ENCODE results near the gene RUNX3. TPM values are rescaled to one million over a fixed set of nuclear protein-coding genes. Genes with fewer than 3 reads are reported as not detected.

RUNX3 gene
- total and polyA plus RNA-seq, 7 donors: 0.36 to 18.0 (median 1.2) TPM; not detected in 1

DNA sequence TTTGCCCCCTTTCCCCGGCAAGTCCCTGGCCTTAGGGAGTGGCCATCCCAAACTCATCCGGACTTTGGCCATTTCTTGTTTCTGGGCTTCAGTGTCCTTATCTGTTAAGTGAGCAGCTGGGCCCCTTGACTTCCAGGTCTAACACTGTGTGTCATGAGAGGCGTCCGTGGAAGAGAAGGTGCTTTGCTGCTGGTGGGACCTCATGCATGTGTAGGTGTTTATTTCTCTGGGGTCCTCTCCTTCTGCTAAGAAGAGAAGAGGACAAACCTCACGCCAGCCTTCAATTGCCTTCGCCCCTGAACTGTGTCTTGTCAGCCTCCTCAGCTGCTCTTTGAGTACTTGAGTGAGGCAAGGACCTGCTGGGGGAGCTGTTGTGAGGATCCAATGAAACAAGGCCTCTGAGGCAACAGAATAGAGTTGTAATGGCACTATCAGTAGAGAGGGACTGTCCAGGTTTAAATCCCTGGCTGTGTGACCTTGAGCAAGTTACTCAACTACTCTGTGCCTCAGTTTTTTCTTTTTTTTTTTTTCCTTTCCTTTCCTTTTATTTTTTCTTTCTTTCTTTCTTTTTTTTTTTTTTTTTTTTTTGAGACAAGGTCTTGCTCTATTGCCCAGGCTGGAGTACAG, 72.5 kb downstream of the RUNX3 start:
- Histone ChIP-seq H3K27me3 (peaks cover 0 to 28% (median 9%) of the 10 kb centered on the region in 3 donors), H3K27ac (no peak overlapping the region), H3K4me3 (no peak overlapping the region), H3K36me3 (no peaks in the 10 kb centered on the region), H3K4me1 (no peaks in the 10 kb centered on the region), H3K9me3 (no peaks in the 10 kb centered on the region)
- intact Hi-C loops (cut with DNase I): no loop called here
- DNase-seq: no peak
- 52 to 77% methylated on average over 6 of the region's 6 CpGs for WGBS, 2 donors
- no peak for TF ChIP-seq POLR2AphosphoS5 (IDR thresholded peaks at IDR 0.05)

DNA sequence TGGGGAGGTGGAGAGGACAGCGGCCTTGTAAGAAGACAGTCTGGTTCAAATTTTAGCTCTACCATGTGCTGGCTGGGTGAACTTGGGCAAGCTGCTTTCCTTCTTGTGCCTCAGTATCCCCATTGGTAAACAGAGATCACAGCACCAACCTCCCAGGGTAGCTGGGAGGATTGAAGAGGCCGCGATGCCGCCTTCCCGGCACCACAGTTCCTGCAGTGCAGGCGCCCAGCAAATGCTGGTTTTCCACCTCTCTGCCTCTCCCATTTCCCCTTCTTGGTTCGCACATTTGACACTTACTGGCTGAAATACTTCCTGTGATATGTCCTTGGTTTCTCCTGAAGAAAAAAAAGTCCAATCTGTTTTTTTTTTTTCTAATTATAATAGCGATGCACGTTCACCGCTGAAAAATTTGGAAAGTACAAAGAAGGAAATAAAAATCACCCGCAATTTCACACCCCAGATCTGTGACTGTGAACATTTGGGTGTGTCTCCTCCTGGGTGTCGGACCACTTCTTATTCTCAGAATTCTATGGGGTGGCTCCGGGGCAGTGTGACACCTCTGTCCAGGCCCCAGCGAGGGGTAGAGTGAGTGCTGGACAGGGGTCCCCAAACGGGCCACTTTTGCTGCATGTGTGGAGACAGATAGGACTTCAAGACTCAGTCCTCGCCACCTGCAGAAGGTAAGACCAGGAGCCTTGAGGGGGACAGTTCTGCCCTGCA, 73.1 kb downstream of the RUNX3 start:
- 70 to 86% methylated on average over 16 of the region's 16 CpGs for WGBS, 2 donors
- no peak overlapping the region for H3K4me3 ChIP-seq
- no peaks in the 10 kb centered on the region for H3K9me3 ChIP-seq
- intact Hi-C loops (cut with DNase I): no loop called here
- no peaks in the 10 kb centered on the region for H3K4me1 ChIP-seq
- no peak for DNase-seq
- no peak overlapping the region for H3K27ac ChIP-seq
- TF ChIP-seq EP300 (IDR thresholded peaks at IDR 0.05) (no peak), POLR2A (IDR thresholded peaks at IDR 0.05) (no peak), POLR2AphosphoS5 (IDR thresholded peaks at IDR 0.05) (no peak)
- TF ChIP-seq, protein P1, sequence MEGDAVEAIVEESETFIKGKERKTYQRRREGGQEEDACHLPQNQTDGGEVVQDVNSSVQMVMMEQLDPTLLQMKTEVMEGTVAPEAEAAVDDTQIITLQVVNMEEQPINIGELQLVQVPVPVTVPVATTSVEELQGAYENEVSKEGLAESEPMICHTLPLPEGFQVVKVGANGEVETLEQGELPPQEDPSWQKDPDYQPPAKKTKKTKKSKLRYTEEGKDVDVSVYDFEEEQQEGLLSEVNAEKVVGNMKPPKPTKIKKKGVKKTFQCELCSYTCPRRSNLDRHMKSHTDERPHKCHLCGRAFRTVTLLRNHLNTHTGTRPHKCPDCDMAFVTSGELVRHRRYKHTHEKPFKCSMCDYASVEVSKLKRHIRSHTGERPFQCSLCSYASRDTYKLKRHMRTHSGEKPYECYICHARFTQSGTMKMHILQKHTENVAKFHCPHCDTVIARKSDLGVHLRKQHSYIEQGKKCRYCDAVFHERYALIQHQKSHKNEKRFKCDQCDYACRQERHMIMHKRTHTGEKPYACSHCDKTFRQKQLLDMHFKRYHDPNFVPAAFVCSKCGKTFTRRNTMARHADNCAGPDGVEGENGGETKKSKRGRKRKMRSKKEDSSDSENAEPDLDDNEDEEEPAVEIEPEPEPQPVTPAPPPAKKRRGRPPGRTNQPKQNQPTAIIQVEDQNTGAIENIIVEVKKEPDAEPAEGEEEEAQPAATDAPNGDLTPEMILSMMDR (IDR thresholded peaks at IDR 0.05): no peak
- H3K27me3 ChIP-seq: peaks cover 0 to 23% (median 6%) of the 10 kb centered on the region in 3 donors
- no peaks in the 10 kb centered on the region for H3K36me3 ChIP-seq

DNA sequence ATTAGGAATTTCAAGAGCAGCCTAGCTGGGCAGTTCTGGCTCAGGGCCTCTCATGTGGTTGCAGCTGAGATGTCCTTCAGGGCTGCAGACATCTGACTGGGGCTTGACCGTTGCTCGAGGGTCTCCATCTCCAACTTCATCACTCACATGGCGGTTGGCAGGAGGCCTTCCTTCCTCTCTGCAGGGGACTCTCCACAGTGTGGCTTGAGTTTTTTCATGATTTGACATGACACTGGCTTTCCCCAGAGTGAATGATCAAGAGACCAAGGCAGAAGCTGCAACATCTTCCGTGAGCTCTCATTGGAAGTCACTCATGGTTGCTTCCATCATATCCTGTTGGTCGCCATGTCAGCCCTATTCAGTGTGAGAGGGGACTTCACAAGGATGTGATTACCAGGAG, 74.6 kb downstream of the RUNX3 start:
- Histone ChIP-seq H3K36me3 (no peaks in the 10 kb centered on the region), H3K4me3 (no peak overlapping the region), H3K27me3 (peaks cover 0 to 12% (median 0%) of the 10 kb centered on the region in 3 donors), H3K27ac (no peak overlapping the region), H3K4me1 (no peaks in the 10 kb centered on the region), H3K9me3 (no peaks in the 10 kb centered on the region)
- 74 to 92% methylated on average over 5 of the region's 5 CpGs for WGBS, 2 donors
- TF ChIP-seq POLR2AphosphoS5 (IDR thresholded peaks at IDR 0.05) (no peak), EP300 (IDR thresholded peaks at IDR 0.05) (no peak), POLR2A (IDR thresholded peaks at IDR 0.05) (no peak)
- TF ChIP-seq, protein P1 (IDR thresholded peaks at IDR 0.05): no peak
- DNase-seq: no peak
- intact Hi-C loops (cut with DNase I): no loop called here

DNA sequence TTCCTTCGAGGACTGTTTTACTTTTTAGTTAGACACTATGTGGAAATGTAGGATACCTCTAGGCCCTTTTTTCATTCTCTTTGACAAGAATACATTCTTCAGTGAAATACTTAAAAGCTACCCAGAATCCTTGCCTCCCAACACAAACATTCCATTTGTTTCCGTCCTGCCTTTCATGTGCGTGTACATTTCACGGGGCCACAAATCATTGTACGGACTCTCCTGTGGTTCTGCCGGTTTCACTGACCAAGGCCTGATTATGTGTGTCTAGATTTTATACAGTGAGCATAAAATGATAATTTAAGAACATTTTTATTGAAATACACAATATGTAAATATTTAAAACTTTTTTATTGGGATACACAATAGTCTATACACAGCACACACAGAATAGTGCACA, 76.4 kb downstream of the RUNX3 start:
- Histone ChIP-seq H3K4me3 (no peak overlapping the region), H3K4me1 (peaks cover 0 to 13% (median 6%) of the 10 kb centered on the region in 4 donors), H3K27me3 (peaks cover 0 to 12% (median 0%) of the 10 kb centered on the region in 3 donors), H3K36me3 (no peaks in the 10 kb centered on the region), H3K9me3 (no peaks in the 10 kb centered on the region), H3K27ac (no peak overlapping the region)
- WGBS, 2 donors: 50 to 67% methylated on average over 6 of the region's 6 CpGs
- DNase-seq: no peak
- no peak for TF ChIP-seq POLR2AphosphoS5 (IDR thresholded peaks at IDR 0.05)
- TF ChIP-seq POLR2A (IDR thresholded peaks at IDR 0.05): no peak
- TF ChIP-seq, protein P1 (IDR thresholded peaks at IDR 0.05): no peak
- no peak for TF ChIP-seq EP300 (IDR thresholded peaks at IDR 0.05)
- intact Hi-C loops (cut with DNase I): no loop called here

DNA sequence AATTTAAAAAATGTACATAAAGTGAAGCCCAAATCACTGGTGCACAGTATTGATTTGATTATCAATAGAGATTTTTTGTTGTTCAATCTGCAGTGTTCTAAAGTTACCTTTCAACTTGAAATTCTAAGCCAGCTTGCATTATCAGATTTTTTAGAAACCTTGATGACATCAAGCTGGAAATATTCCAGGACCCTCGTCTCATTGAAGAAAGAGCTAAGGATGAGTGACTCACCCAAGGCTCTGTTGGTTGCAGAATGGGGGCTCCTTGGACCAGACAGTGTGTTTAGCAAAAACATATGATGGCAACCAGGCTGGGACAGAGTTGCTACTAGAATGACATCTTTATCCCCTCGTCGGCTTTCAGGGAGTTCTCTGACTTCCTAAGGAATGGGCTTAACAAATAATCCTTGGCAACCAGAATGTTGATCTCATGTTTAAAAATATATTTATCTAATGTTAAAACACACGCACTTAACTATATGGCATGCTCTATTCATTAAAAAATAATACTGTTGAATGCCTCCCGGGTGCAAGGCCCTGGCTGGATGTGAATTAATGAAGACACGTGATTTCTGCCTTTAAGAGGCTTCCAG, 79.7 kb downstream of the RUNX3 start:
- WGBS, 2 donors: 75 to 77% methylated on average over 6 of the region's 6 CpGs
- Histone ChIP-seq H3K27ac (no peak overlapping the region), H3K36me3 (peaks cover 0 to 4% (median 0%) of the 10 kb centered on the region in 4 donors), H3K4me1 (peaks cover 0 to 24% (median 10%) of the 10 kb centered on the region in 4 donors), H3K4me3 (no peak overlapping the region), H3K27me3 (peaks cover 0 to 5% (median 0%) of the 10 kb centered on the region in 3 donors), H3K9me3 (no peaks in the 10 kb centered on the region)
- no peak for DNase-seq
- TF ChIP-seq POLR2AphosphoS5 (IDR thresholded peaks at IDR 0.05): no peak
- TF ChIP-seq EP300 (IDR thresholded peaks at IDR 0.05): no peak
- no peak for TF ChIP-seq POLR2A (IDR thresholded peaks at IDR 0.05)
- TF ChIP-seq, protein P1 (IDR thresholded peaks at IDR 0.05): no peak
- intact Hi-C loops (cut with DNase I): no loop called here

All from sigmoid colon (tissue), 7 donors.